ENCODE data around the gene LRMDA.

DNA sequence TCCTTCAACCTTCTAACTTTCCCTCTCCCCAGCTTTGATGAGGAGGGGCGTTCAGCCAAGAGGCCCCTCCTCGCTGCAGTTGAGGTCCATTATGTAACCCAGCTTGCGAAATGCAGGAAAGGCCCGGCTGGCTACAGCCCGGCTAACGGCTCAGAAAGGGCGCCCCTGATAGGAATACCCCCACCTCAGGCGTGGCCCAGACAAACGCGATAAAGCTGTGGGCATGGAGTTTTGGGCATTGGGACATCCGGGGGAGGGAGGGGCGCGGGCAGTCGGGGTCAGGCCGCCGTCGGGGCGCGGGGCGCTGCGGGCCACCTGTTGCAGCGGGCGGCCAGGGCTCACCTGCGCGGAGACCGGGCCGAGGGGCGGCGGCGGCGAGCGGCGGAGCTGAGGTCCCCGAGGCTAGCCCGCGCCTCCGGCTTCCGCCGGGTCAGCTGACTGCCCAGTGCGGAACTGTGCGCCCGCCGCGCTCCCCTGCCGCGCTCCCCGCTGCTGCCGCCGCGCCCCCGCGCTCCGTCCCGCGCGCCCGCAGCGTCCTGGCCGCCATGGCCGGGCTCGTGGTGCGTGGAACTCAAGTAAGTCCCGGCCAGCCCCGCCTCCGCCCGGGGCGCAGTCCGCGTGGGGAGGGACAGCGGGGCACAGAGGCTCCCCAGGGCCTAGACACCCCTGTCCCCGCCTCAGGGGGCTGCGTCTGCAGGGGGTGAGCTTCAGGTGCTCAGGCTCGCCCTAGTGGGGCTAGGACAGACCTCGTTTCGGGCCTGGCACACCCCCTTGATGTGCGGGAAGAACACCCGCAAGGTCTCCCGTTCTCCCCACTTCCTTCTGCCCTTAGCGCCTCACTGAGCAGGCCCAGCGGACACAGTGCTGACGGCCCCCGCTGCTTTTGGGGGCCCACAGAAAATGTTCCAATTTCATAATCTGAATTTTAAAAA is at the start of gene LRMDA:
- TF ChIP-seq, protein P1, sequence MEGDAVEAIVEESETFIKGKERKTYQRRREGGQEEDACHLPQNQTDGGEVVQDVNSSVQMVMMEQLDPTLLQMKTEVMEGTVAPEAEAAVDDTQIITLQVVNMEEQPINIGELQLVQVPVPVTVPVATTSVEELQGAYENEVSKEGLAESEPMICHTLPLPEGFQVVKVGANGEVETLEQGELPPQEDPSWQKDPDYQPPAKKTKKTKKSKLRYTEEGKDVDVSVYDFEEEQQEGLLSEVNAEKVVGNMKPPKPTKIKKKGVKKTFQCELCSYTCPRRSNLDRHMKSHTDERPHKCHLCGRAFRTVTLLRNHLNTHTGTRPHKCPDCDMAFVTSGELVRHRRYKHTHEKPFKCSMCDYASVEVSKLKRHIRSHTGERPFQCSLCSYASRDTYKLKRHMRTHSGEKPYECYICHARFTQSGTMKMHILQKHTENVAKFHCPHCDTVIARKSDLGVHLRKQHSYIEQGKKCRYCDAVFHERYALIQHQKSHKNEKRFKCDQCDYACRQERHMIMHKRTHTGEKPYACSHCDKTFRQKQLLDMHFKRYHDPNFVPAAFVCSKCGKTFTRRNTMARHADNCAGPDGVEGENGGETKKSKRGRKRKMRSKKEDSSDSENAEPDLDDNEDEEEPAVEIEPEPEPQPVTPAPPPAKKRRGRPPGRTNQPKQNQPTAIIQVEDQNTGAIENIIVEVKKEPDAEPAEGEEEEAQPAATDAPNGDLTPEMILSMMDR (IDR thresholded peaks at IDR 0.05), result no peak
- TF ChIP-seq POLR2A (IDR thresholded peaks at IDR 0.05), result no peak
